ENCODE results near the gene NELL1. TPM values are rescaled to one million over a fixed set of nuclear protein-coding genes. Genes with fewer than 3 reads are reported as not detected.

Gene NELL1
- total and polyA plus RNA-seq, 3 experiments from 2014 or later: not detected

- ChIA-PET CTCF (no interaction called here), POLR2A (no interaction called here)
- Mint-ChIP-seq H3K9me3 (peaks cover 3 to 14% (median 8%) of the 10 kb centered on the region in 5 donors), H3K4me3 (no peak overlapping the region), H3K36me3 (peaks cover 0 to 3% (median 0%) of the 10 kb centered on the region in 3 donors), H3K27ac (no peak overlapping the region), H3K27me3 (no peaks in the 10 kb centered on the region), H3K4me1 (no peaks in the 10 kb centered on the region)
- H3K4me1 ChIP-seq (ENCODE audit: insufficient read depth, low read length): no peaks in the 10 kb centered on the region
- H3K36me3 ChIP-seq (ENCODE audit: insufficient read depth, low read length): no peaks in the 10 kb centered on the region
- DNase-seq: no peak
- no peak overlapping the region for H3K27ac ChIP-seq (ENCODE audit: low read depth, low read length)
- H3K27me3 ChIP-seq (ENCODE audit: insufficient read depth, low read length, poor library complexity, severe bottlenecking): no peaks in the 10 kb centered on the region
- no peak overlapping the region for H3K4me3 ChIP-seq (ENCODE audit: low read length)
- H3K9me3 ChIP-seq (ENCODE audit: low read length): no peaks in the 10 kb centered on the region
Measured at GRCh38 chr11:21475276-21475675, 805.9 kb downstream of the NELL1 start.

DNA sequence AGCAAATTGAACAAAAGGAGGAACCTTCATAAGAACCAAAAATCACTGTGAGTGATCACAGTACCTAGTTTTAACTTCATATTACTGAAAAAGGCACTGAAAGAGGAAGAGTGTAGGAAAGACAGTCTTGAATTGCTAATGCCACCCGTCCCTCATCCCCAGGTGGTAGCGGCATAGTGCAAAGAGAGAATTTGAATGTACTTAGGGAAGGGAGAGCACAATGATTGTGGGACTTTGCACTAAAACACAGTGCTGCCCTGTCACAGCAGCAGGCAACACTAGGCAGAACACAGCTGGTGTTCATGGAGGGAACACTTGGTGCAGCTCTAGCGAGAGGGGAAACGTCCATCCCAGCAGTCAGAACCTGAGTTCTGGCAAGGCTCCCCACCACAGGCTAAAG is 807.2 kb downstream of the NELL1 start:
- Mint-ChIP-seq H3K9me3 (peaks cover 3 to 14% (median 8%) of the 10 kb centered on the region in 5 donors), H3K4me1 (no peaks in the 10 kb centered on the region), H3K27me3 (no peaks in the 10 kb centered on the region), H3K36me3 (peaks cover 0 to 3% (median 0%) of the 10 kb centered on the region in 3 donors), H3K4me3 (no peak overlapping the region), H3K27ac (no peak overlapping the region)
- Histone ChIP-seq H3K4me1 (ENCODE audit: insufficient read depth, low read length) (no peaks in the 10 kb centered on the region), H3K36me3 (ENCODE audit: insufficient read depth, low read length) (no peaks in the 10 kb centered on the region), H3K9me3 (ENCODE audit: low read length) (no peaks in the 10 kb centered on the region), H3K4me3 (ENCODE audit: low read length) (no peak overlapping the region), H3K27me3 (ENCODE audit: insufficient read depth, low read length, poor library complexity, severe bottlenecking) (no peaks in the 10 kb centered on the region), H3K27ac (ENCODE audit: low read depth, low read length) (no peak overlapping the region)
- CTCF ChIA-PET: no interaction called here
- DNase-seq: no peak
- POLR2A ChIA-PET: no interaction called here

DNA sequence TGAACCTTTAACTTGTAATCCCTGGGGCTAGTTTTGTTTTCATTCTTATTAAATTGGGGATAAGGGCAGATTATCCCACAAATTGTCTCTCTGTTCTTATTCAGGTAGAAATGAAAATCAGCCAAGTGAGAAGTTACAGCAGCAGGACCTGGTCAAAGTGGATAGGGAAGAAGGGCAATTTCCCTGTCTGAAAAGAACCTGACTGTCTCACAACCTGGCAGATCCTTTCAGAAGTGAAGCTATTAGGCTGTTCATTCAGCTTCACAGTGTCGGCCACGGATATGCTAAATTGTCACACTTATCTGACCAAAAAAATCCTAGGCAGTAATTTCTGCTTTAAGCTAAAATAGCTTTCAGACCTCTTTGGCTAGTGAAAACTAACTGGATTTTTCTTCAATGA is 810.9 kb downstream of the NELL1 start:
- Mint-ChIP-seq H3K27me3 (no peaks in the 10 kb centered on the region), H3K27ac (no peak overlapping the region), H3K36me3 (peaks cover 0 to 3% (median 0%) of the 10 kb centered on the region in 3 donors), H3K4me1 (no peaks in the 10 kb centered on the region), H3K4me3 (no peak overlapping the region), H3K9me3 (peaks cover 4 to 32% (median 7%) of the 10 kb centered on the region in 5 donors)
- no peaks in the 10 kb centered on the region for H3K27me3 ChIP-seq (ENCODE audit: insufficient read depth, low read length, poor library complexity, severe bottlenecking)
- no peak overlapping the region for H3K27ac ChIP-seq (ENCODE audit: low read depth, low read length)
- no peak overlapping the region for H3K4me3 ChIP-seq (ENCODE audit: low read length)
- H3K36me3 ChIP-seq (ENCODE audit: insufficient read depth, low read length): no peaks in the 10 kb centered on the region
- no peaks in the 10 kb centered on the region for H3K9me3 ChIP-seq (ENCODE audit: low read length)
- CTCF ChIA-PET: no interaction called here
- POLR2A ChIA-PET: no interaction called here
- no peak for DNase-seq
- H3K4me1 ChIP-seq (ENCODE audit: insufficient read depth, low read length): no peaks in the 10 kb centered on the region

GRCh38 chr11:21481255-21481654 is 811.9 kb downstream of the NELL1 start:
- Histone ChIP-seq H3K36me3 (ENCODE audit: insufficient read depth, low read length) (no peaks in the 10 kb centered on the region), H3K9me3 (ENCODE audit: low read length) (no peaks in the 10 kb centered on the region), H3K4me1 (ENCODE audit: insufficient read depth, low read length) (no peaks in the 10 kb centered on the region), H3K27me3 (ENCODE audit: insufficient read depth, low read length, poor library complexity, severe bottlenecking) (no peaks in the 10 kb centered on the region), H3K4me3 (ENCODE audit: low read length) (no peak overlapping the region), H3K27ac (ENCODE audit: low read depth, low read length) (no peak overlapping the region)
- Mint-ChIP-seq H3K27me3 (no peaks in the 10 kb centered on the region), H3K9me3 (peaks cover 6 to 32% (median 9%) of the 10 kb centered on the region in 5 donors), H3K36me3 (peaks cover 0 to 3% (median 0%) of the 10 kb centered on the region in 3 donors), H3K4me1 (no peaks in the 10 kb centered on the region), H3K4me3 (no peak overlapping the region), H3K27ac (no peak overlapping the region)
- CTCF ChIA-PET: no interaction called here
- POLR2A ChIA-PET: no interaction called here
- DNase-seq: no peak

- ChIA-PET CTCF (no interaction called here), POLR2A (no interaction called here)
Measured at GRCh38 chr11:21484039-21484438, 814.7 kb downstream of the NELL1 start.

DNA sequence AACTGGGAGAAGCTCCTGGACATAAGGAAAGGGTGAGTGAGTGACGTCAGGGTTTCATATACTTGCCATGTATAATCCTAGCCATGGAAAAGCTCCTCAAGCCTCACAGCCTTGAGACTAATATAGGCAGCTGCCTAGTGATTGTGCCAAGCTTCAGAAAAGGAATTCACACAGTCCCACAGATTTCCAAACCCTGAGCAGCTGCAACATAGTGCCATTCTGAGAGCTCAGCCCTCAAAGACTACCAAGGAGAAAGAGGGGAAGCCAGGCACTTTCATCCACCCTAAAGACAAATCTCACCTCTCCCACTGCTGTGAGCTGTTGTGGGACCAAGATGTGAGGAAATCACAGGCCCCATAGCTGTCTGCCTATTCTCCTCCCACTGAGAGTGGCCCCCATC is 815.6 kb downstream of the NELL1 start:
- Histone ChIP-seq H3K4me3 (ENCODE audit: low read length) (no peak overlapping the region), H3K9me3 (ENCODE audit: low read length) (no peaks in the 10 kb centered on the region), H3K4me1 (ENCODE audit: insufficient read depth, low read length) (no peaks in the 10 kb centered on the region), H3K27me3 (ENCODE audit: insufficient read depth, low read length, poor library complexity, severe bottlenecking) (no peaks in the 10 kb centered on the region), H3K27ac (ENCODE audit: low read depth, low read length) (no peak overlapping the region), H3K36me3 (ENCODE audit: insufficient read depth, low read length) (no peaks in the 10 kb centered on the region)
- no peak for DNase-seq
- H3K27ac Mint-ChIP-seq: no peak overlapping the region
- H3K36me3 Mint-ChIP-seq: no peaks in the 10 kb centered on the region
- CTCF ChIA-PET: no interaction called here
- H3K27me3 Mint-ChIP-seq: no peaks in the 10 kb centered on the region
- H3K9me3 Mint-ChIP-seq: peaks cover 15 to 46% (median 16%) of the 10 kb centered on the region in 5 donors
- H3K4me1 Mint-ChIP-seq: no peaks in the 10 kb centered on the region
- H3K4me3 Mint-ChIP-seq: no peak overlapping the region
- POLR2A ChIA-PET: no interaction called here

More at GRCh38 chr11:21484039-21484438, 814.7 kb downstream of the NELL1 start:
- Mint-ChIP-seq H3K36me3 (peaks cover 0 to under 1% (median 0%) of the 10 kb centered on the region in 3 donors), H3K4me3 (no peak overlapping the region), H3K27me3 (no peaks in the 10 kb centered on the region), H3K27ac (no peak overlapping the region), H3K9me3 (peaks cover 7 to 40% (median 16%) of the 10 kb centered on the region in 5 donors), H3K4me1 (no peaks in the 10 kb centered on the region)
- Histone ChIP-seq H3K36me3 (ENCODE audit: insufficient read depth, low read length) (no peaks in the 10 kb centered on the region), H3K4me3 (ENCODE audit: low read length) (no peak overlapping the region), H3K4me1 (ENCODE audit: insufficient read depth, low read length) (no peaks in the 10 kb centered on the region), H3K27ac (ENCODE audit: low read depth, low read length) (no peak overlapping the region), H3K27me3 (ENCODE audit: insufficient read depth, low read length, poor library complexity, severe bottlenecking) (no peaks in the 10 kb centered on the region), H3K9me3 (ENCODE audit: low read length) (no peaks in the 10 kb centered on the region)
- DNase-seq: no peak

GRCh38 chr11:21485426-21485825 is 816.0 kb downstream of the NELL1 start:
- H3K4me1 ChIP-seq (ENCODE audit: insufficient read depth, low read length): no peaks in the 10 kb centered on the region
- POLR2A ChIA-PET: no interaction called here
- no peak overlapping the region for H3K27ac Mint-ChIP-seq
- H3K4me3 Mint-ChIP-seq: no peak overlapping the region
- no peak overlapping the region for H3K4me3 ChIP-seq (ENCODE audit: low read length)
- H3K27me3 ChIP-seq (ENCODE audit: insufficient read depth, low read length, poor library complexity, severe bottlenecking): no peaks in the 10 kb centered on the region
- no peaks in the 10 kb centered on the region for H3K9me3 ChIP-seq (ENCODE audit: low read length)
- H3K9me3 Mint-ChIP-seq: peaks cover 13 to 45% (median 15%) of the 10 kb centered on the region in 5 donors
- H3K4me1 Mint-ChIP-seq: no peaks in the 10 kb centered on the region
- no peaks in the 10 kb centered on the region for H3K36me3 ChIP-seq (ENCODE audit: insufficient read depth, low read length)
- no peak overlapping the region for H3K27ac ChIP-seq (ENCODE audit: low read depth, low read length)
- no peaks in the 10 kb centered on the region for H3K27me3 Mint-ChIP-seq
- CTCF ChIA-PET: no interaction called here
- no peaks in the 10 kb centered on the region for H3K36me3 Mint-ChIP-seq
- no peak for DNase-seq

DNA sequence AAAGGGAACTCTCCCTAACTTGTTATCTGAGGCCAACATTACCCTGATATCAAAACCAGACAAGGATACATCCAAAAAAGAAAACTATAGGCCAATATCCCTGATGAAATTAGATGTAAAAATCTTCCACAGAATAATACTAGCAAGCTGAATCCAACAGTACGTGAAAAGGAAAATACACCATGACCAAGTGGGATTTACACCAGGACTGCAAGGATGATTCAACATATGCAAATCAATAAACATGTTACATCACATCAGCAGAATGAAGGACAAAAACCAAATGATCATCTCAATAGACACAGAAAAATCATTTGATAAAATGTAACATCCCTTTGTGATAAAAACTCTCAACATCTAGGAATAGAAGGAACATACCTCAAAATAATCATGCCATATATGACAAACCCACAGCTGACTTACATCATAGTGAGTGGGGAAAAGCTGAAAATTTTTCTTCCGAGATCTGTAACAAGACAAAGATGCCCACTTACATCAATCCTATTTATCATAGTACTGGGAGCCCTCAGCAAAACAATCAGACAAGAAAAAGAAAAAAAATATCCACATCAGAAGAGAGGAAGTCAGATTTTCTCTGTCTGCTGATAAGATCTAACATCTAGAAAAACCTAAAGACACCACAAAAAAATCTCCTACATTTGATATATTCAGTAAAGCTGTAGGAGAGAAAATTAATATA is 820.2 kb downstream of the NELL1 start:
- Histone ChIP-seq H3K36me3 (ENCODE audit: insufficient read depth, low read length) (no peaks in the 10 kb centered on the region), H3K27ac (ENCODE audit: low read depth, low read length) (no peak overlapping the region), H3K4me1 (ENCODE audit: insufficient read depth, low read length) (no peaks in the 10 kb centered on the region), H3K4me3 (ENCODE audit: low read length) (no peak overlapping the region), H3K9me3 (ENCODE audit: low read length) (no peaks in the 10 kb centered on the region), H3K27me3 (ENCODE audit: insufficient read depth, low read length, poor library complexity, severe bottlenecking) (no peaks in the 10 kb centered on the region)
- POLR2A ChIA-PET: no interaction called here
- DNase-seq: no peak
- Mint-ChIP-seq H3K4me1 (no peaks in the 10 kb centered on the region), H3K27me3 (no peaks in the 10 kb centered on the region), H3K36me3 (no peaks in the 10 kb centered on the region), H3K9me3 (peaks cover 10 to 30% (median 17%) of the 10 kb centered on the region in 5 donors), H3K4me3 (no peak overlapping the region), H3K27ac (no peak overlapping the region)
- CTCF ChIA-PET: no interaction called here

Data from CD8-positive, alpha-beta memory T cell (primary cell).